GM21423 (cell line): ENCODE measurements around the gene TDRD7.
A peak's percentile ranks its signal among the peaks of the same experiment; 100 is the strongest.

Source experiments
- ATAC-seq: cut with Tn5 transposase; IDR thresholded peaks from one replicate; pipeline ENCODE4 v1.9.1; 2021; ENCODE audit warnings: mild to moderate bottlenecking, moderate library complexity; ENCODE audit not compliant: unreplicated experiment

Gene TDRD7

GRCh38 chr9:97411789-97412625, at the start of gene TDRD7:
TDRD7 (plus strand) TSS chr9:97412096; CDS start chr9:97428466, 16,370 bp downstream.
- ATAC-seq = peak; percentile 82

- ATAC-seq = no peak
Measured at GRCh38 chr9:97362777-97363545, 48.9 kb upstream of the TDRD7 start.

- no peak for ATAC-seq
Measured at GRCh38 chr9:97363661-97364299, 48.1 kb upstream of the TDRD7 start.

GRCh38 chr9:97364769-97365490, 47.0 kb upstream of the TDRD7 start:
- no peak for ATAC-seq

GRCh38 chr9:97365634-97366033, 46.3 kb upstream of the TDRD7 start:
- ATAC-seq = no peak

- ATAC-seq = no peak
Measured at GRCh38 chr9:97366476-97366875, 45.4 kb upstream of the TDRD7 start.

GRCh38 chr9:97366889-97367288, 45.0 kb upstream of the TDRD7 start:
- ATAC-seq = no peak

- ATAC-seq = no peak
Measured at GRCh38 chr9:97367729-97368128, 44.2 kb upstream of the TDRD7 start.

- no peak for ATAC-seq
Measured at GRCh38 chr9:97368964-97369363, 42.9 kb upstream of the TDRD7 start.

- no peak for ATAC-seq
Measured at GRCh38 chr9:97372580-97372979, 39.3 kb upstream of the TDRD7 start.

GRCh38 chr9:97373331-97373730, 38.6 kb upstream of the TDRD7 start:
- ATAC-seq = no peak

GRCh38 chr9:97374811-97375210, 37.1 kb upstream of the TDRD7 start:
- ATAC-seq = no peak

GRCh38 chr9:97376902-97377301, 35.0 kb upstream of the TDRD7 start:
- no peak for ATAC-seq

GRCh38 chr9:97382099-97382718, 29.7 kb upstream of the TDRD7 start:
- no peak for ATAC-seq

- ATAC-seq = no peak
Measured at GRCh38 chr9:97384406-97385262, 27.3 kb upstream of the TDRD7 start.

GRCh38 chr9:97385626-97386264, 26.2 kb upstream of the TDRD7 start:
- no peak for ATAC-seq

- no peak for ATAC-seq
Measured at GRCh38 chr9:97386265-97386633, 25.6 kb upstream of the TDRD7 start.

GRCh38 chr9:97386733-97387503, 25.0 kb upstream of the TDRD7 start:
- ATAC-seq = peak; percentile 36
